Endothelial cell (in vitro differentiated cells): ENCODE data around the gene EFCAB6. TPM values are rescaled to one million over a fixed set of nuclear protein-coding genes. Genes with fewer than 3 reads are reported as not detected.

Experiments
- DNase-seq: peaks from one replicate; pipeline ENCODE4 v3.0.0; 2021; ENCODE audit warnings: low spot score
- H3K27ac Mint-ChIP-seq: one replicate; pipeline ENCODE4 v1.8.0; 2021; ENCODE audit warnings: mixed read lengths, inconsistent platforms; ENCODE audit not compliant: unreplicated experiment
- H3K27me3 Mint-ChIP-seq: one replicate; pipeline ENCODE4 v1.8.0; 2021; ENCODE audit warnings: mild to moderate bottlenecking, moderate library complexity, mixed read lengths, inconsistent platforms; ENCODE audit not compliant: unreplicated experiment
- H3K36me3 Mint-ChIP-seq: one replicate; pipeline ENCODE4 v1.8.0; 2021; ENCODE audit warnings: mild to moderate bottlenecking, low read depth, mixed read lengths, inconsistent platforms; ENCODE audit not compliant: unreplicated experiment
- H3K4me1 Mint-ChIP-seq: one replicate; pipeline ENCODE4 v1.8.0; 2021; ENCODE audit warnings: mild to moderate bottlenecking, mixed read lengths, inconsistent platforms; ENCODE audit not compliant: unreplicated experiment
- H3K4me3 Mint-ChIP-seq: one replicate; pipeline ENCODE4 v1.8.0; 2021; ENCODE audit warnings: mild to moderate bottlenecking, mixed read lengths, inconsistent platforms; ENCODE audit not compliant: unreplicated experiment
- H3K9me3 Mint-ChIP-seq: one replicate; pipeline ENCODE4 v1.8.0; 2021; ENCODE audit warnings: mixed read lengths, inconsistent platforms; ENCODE audit not compliant: unreplicated experiment
- CTCF ChIP-seq: fragments of 200-600 bp; sonication (generic); IDR thresholded peaks from one replicate; pipeline ENCODE4 v1.5.0; 2021; ENCODE audit warnings: antibody characterized with exemption; ENCODE audit not compliant: unreplicated experiment
- total RNA-seq: library from RNA; stranded (reverse); fragmentation: NEBNext Ultra II Directional; extraction: Animal tissue kit (Norgen Biotek cat#: 25700); gene quantifications from one replicate; pipeline ENCODE4 v1.2.1, GENCODE V29; 2021; ENCODE audit not compliant: unreplicated experiment

EFCAB6 gene
- total RNA-seq, 1 donor from 2014 or later: 0.69 TPM

- H3K4me1 Mint-ChIP-seq: no peaks in the 10 kb centered on the region
- peaks cover 8% of the 10 kb centered on the region for H3K27me3 Mint-ChIP-seq
- no peak for DNase-seq
- H3K9me3 Mint-ChIP-seq: no peaks in the 10 kb centered on the region
- no peak for TF ChIP-seq CTCF
- H3K27ac Mint-ChIP-seq: no peak overlapping the region
- no peaks in the 10 kb centered on the region for H3K36me3 Mint-ChIP-seq
- H3K4me3 Mint-ChIP-seq: no peak overlapping the region
Observed at GRCh38 chr22:43497956-43498855, 313.9 kb downstream of the EFCAB6 start.

DNA sequence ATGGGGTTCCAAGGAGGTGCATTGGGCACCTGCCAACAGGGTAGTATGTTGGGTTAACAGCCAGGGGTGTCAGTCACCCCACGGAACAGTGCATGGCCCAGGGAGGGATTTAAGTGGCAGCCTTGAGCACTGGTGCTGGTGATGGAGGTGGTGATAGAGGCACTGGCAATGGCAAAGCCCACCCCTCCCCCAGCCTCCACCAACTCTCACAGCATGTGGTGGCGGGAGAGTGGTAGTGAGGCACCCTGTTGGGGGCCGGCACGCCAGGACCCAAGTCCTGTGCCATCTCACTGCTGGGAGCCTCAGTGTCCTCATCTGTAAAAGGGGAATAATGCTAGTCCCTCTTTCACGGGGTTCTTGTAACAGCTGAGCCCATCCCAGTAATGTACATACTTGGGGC lies 318.8 kb downstream of the EFCAB6 start:
- Mint-ChIP-seq H3K36me3 (no peaks in the 10 kb centered on the region), H3K4me1 (no peaks in the 10 kb centered on the region), H3K4me3 (no peak overlapping the region), H3K27ac (no peak overlapping the region), H3K27me3 (peaks cover 7% of the 10 kb centered on the region), H3K9me3 (no peaks in the 10 kb centered on the region)
- TF ChIP-seq CTCF: no peak
- no peak for DNase-seq

DNA sequence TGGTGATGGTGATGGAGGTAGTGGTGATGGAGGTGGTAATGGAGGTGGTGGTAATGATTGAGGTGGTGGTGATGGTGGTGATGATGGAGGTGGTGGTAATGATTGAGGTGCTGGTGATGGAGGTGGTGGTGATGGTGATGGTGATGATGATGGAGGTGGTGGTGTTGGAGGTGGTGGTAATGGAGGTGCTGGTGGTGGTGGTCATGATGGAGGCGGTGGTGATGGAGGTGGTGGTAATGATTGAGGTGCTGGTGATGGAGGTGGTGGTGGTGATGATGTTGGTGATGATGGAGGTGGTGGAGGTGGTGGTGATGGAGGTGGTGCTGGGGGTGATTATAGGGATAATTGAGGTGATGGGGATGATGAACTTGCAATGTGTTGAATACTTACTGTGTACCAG lies 320.4 kb downstream of the EFCAB6 start:
- H3K36me3 Mint-ChIP-seq: no peaks in the 10 kb centered on the region
- no peak overlapping the region for H3K4me3 Mint-ChIP-seq
- no peaks in the 10 kb centered on the region for H3K4me1 Mint-ChIP-seq
- no peaks in the 10 kb centered on the region for H3K9me3 Mint-ChIP-seq
- H3K27me3 Mint-ChIP-seq: peaks cover 7% of the 10 kb centered on the region
- no peak for DNase-seq
- H3K27ac Mint-ChIP-seq: no peak overlapping the region
- TF ChIP-seq CTCF: no peak

DNA sequence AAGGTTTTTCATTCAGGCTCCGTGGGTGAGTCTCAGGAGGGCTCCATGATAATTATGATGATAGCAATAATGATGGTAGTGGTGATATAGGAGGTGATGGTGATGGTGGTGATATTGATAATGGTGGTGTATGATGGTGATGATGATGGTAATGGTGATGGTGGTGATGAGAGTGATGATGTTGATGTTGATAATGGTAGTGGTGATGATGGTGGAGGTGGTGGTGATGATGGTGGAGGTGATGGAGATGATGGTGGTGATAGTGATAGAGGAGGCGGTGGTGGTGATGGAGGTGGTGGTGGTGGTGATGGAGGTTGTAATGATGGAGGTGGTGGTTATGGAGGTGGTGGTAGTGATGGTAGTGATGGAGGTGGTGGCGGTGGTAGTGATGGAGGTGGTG lies 320.9 kb downstream of the EFCAB6 start:
- no peak for DNase-seq

More for the DNA sequence above, 320.9 kb downstream of the EFCAB6 start:
- Mint-ChIP-seq H3K27ac (peak overlapping the region; percentile 45), H3K4me1 (no peaks in the 10 kb centered on the region), H3K27me3 (peaks cover 7% of the 10 kb centered on the region), H3K9me3 (no peaks in the 10 kb centered on the region), H3K4me3 (no peak overlapping the region), H3K36me3 (no peaks in the 10 kb centered on the region)
- TF ChIP-seq CTCF: no peak
